Left lobe of liver (tissue), 2 donors: ENCODE results near the gene NKX6-2. TPM values are rescaled to one million over a fixed set of nuclear protein-coding genes. Genes with fewer than 3 reads are reported as not detected.
"Not testable (repeated sequence)": the region's sequence is repeated elsewhere in the genome, so short reads cannot be mapped to it uniquely, and the experiment has no call there.

Experiments
- ATAC-seq: fragments of 200-7000 bp; cut with Tn5 transposase; one replicate; pipeline ENCODE4 v1.9.1; 2020; ENCODE audit warnings: mild to moderate bottlenecking, moderate library complexity
- DNase-seq: peaks from one replicate; pipeline ENCODE4 v3.0.0-alpha.2; 2020; ENCODE audit warnings: low spot score
- total RNA-seq: library from RNA; stranded (reverse); gene quantifications from one replicate; pipeline ENCODE4 v1.2.1, GENCODE V29; 2021
- donor health status: DM: no; HTN: no; CAD: no; lungs with moderate emphysema.
- donor health status: DM: no; HTN: yes; CAD: no.

Gene NKX6-2
- total RNA-seq, 1 donor from 2014 or later: not detected

GRCh38 chr10:132743196-132743924 lies 42.6 kb downstream of the NKX6-2 start:
- ATAC-seq, DNase-seq: not testable (repeated sequence)

- DNase-seq: no peak
- no peak for ATAC-seq
Measured at GRCh38 chr10:132742837-132743194, 43.1 kb downstream of the NKX6-2 start.

- DNase-seq: no peak
- no peak for ATAC-seq
Measured at GRCh38 chr10:132742167-132742836, 43.6 kb downstream of the NKX6-2 start.

- ATAC-seq: no peak
- no peak for DNase-seq
Measured at GRCh38 chr10:132740588-132740987, 45.4 kb downstream of the NKX6-2 start.

GRCh38 chr10:132739225-132739613 lies 46.7 kb downstream of the NKX6-2 start:
- DNase-seq (no peak), ATAC-seq (no peak)

- DNase-seq (no peak), ATAC-seq (no peak)
Measured at GRCh38 chr10:132738454-132739224, 47.3 kb downstream of the NKX6-2 start.

- no peak for ATAC-seq
- DNase-seq: no peak
Measured at GRCh38 chr10:132737390-132738048, 48.4 kb downstream of the NKX6-2 start.

- DNase-seq (no peak), ATAC-seq (no peak)
Measured at GRCh38 chr10:132735923-132736391, 50.0 kb downstream of the NKX6-2 start.

GRCh38 chr10:132735341-132735775 lies 50.6 kb downstream of the NKX6-2 start:
- DNase-seq: no peak
- ATAC-seq: no peak

- DNase-seq (no peak), ATAC-seq (no peak)
Measured at GRCh38 chr10:132733926-132734325, 52.0 kb downstream of the NKX6-2 start.

Other genes with a start within 250 kb of the NKX6-2 start
- gene INPP5A, start 248.4 kb downstream of the NKX6-2 start, total RNA-seq: 18.3 TPM
- 0.08 TPM for gene CFAP46, start 156.4 kb upstream of the NKX6-2 start, total RNA-seq